Endothelial cell (in vitro differentiated cells): ENCODE results near the gene LSM2. TPM values are rescaled to one million over a fixed set of nuclear protein-coding genes. Genes with fewer than 3 reads are reported as not detected.
"Not testable (repeated sequence)": the region's sequence is repeated elsewhere in the genome, so short reads cannot be mapped to it uniquely, and the experiment has no call there.

Experiments used
- DNase-seq: peaks from one replicate; pipeline ENCODE4 v3.0.0; 2021; ENCODE audit warnings: low spot score
- H3K27ac Mint-ChIP-seq: one replicate; pipeline ENCODE4 v1.8.0; 2021; ENCODE audit warnings: mixed read lengths, inconsistent platforms; ENCODE audit not compliant: unreplicated experiment
- H3K27me3 Mint-ChIP-seq: one replicate; pipeline ENCODE4 v1.8.0; 2021; ENCODE audit warnings: mild to moderate bottlenecking, moderate library complexity, mixed read lengths, inconsistent platforms; ENCODE audit not compliant: unreplicated experiment
- H3K36me3 Mint-ChIP-seq: one replicate; pipeline ENCODE4 v1.8.0; 2021; ENCODE audit warnings: mild to moderate bottlenecking, low read depth, mixed read lengths, inconsistent platforms; ENCODE audit not compliant: unreplicated experiment
- H3K4me1 Mint-ChIP-seq: one replicate; pipeline ENCODE4 v1.8.0; 2021; ENCODE audit warnings: mild to moderate bottlenecking, mixed read lengths, inconsistent platforms; ENCODE audit not compliant: unreplicated experiment
- H3K4me3 Mint-ChIP-seq: one replicate; pipeline ENCODE4 v1.8.0; 2021; ENCODE audit warnings: mild to moderate bottlenecking, mixed read lengths, inconsistent platforms; ENCODE audit not compliant: unreplicated experiment
- H3K9me3 Mint-ChIP-seq: one replicate; pipeline ENCODE4 v1.8.0; 2021; ENCODE audit warnings: mixed read lengths, inconsistent platforms; ENCODE audit not compliant: unreplicated experiment
- total RNA-seq: library from RNA; stranded (reverse); fragmentation: NEBNext Ultra II Directional; extraction: Animal tissue kit (Norgen Biotek cat#: 25700); gene quantifications from one replicate; pipeline ENCODE4 v1.2.1, GENCODE V29; 2021; ENCODE audit not compliant: unreplicated experiment
- TF ChIP-seq, protein P1 (sequence below): fragments of 200-600 bp; sonication (generic); IDR thresholded peaks from one replicate; pipeline ENCODE4 v1.5.0; 2021; ENCODE audit warnings: antibody characterized with exemption; ENCODE audit not compliant: unreplicated experiment

Gene LSM2
- total RNA-seq, 1 donor from 2014 or later, result 57.1 TPM

DNA sequence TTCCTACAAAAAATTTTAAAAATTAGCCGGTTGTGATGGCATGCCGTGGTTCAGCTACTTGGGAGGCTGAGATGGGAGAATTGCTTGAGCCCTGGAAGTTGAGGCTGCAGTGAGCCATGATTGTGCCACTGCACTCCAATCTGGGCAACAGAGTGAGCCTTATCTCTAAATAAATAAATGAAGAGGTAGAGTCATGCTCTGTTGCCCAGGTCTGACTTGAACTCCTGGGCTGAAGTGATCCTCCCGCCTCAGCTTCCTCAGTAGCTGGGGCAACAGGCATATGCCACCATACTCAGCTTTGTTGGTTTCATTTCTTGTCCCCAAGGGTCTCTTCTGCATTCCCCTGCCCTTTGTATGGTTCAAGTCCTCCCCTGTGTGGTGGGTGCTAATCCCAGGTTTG, 37.7 kb upstream of the LSM2 start:
- no peaks in the 10 kb centered on the region for H3K9me3 Mint-ChIP-seq
- TF ChIP-seq, protein P1, sequence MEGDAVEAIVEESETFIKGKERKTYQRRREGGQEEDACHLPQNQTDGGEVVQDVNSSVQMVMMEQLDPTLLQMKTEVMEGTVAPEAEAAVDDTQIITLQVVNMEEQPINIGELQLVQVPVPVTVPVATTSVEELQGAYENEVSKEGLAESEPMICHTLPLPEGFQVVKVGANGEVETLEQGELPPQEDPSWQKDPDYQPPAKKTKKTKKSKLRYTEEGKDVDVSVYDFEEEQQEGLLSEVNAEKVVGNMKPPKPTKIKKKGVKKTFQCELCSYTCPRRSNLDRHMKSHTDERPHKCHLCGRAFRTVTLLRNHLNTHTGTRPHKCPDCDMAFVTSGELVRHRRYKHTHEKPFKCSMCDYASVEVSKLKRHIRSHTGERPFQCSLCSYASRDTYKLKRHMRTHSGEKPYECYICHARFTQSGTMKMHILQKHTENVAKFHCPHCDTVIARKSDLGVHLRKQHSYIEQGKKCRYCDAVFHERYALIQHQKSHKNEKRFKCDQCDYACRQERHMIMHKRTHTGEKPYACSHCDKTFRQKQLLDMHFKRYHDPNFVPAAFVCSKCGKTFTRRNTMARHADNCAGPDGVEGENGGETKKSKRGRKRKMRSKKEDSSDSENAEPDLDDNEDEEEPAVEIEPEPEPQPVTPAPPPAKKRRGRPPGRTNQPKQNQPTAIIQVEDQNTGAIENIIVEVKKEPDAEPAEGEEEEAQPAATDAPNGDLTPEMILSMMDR, result no peak
- H3K4me1 Mint-ChIP-seq, result no peaks in the 10 kb centered on the region
- no peaks in the 10 kb centered on the region for H3K27me3 Mint-ChIP-seq
- no peak overlapping the region for H3K27ac Mint-ChIP-seq
- DNase-seq, result no peak
- peaks cover under 1% of the 10 kb centered on the region for H3K36me3 Mint-ChIP-seq
- H3K4me3 Mint-ChIP-seq, result no peak overlapping the region

DNA sequence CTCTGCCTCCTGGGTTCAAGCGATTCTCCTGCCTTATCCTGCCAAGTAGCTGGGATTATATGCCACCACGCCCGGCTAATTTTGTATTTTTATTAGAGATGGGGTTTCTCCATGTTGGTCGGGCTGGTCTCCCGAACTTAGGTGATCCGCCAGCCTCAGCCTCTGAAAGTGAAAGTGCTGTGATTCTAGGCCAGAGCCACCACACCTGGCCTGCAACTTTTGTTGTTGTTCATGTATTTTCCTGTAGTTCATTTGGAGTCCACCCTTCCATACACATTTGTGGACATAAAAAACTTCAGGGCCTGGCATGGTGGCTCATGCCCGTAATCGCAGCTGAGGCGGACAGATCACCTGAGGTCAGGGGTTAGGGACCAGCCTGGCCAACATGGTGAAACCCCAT, 35.3 kb upstream of the LSM2 start:
- DNase-seq, result no peak
- Mint-ChIP-seq H3K4me3 (no peak overlapping the region), H3K36me3 (peaks cover 11% of the 10 kb centered on the region), H3K27me3 (no peaks in the 10 kb centered on the region), H3K4me1 (peaks cover 6% of the 10 kb centered on the region), H3K9me3 (no peaks in the 10 kb centered on the region), H3K27ac (no peak overlapping the region)
- TF ChIP-seq, protein P1, result no peak

DNA sequence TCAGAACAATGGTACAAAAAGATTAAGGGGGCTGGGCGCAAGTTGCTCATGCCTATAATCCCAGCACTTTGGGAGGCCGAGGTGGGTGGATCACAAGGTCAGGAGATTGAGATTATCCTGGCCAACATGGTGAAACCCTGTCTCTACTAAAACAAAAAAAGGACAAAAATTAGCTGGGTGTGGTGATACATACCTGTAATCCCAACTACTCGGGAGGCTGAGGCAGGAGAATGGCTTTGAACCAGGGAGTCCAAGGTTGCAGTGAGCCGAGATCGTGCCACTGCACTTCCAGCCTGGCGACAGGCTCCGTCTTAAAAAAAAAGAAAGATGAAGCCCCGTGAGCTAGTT, 33.0 kb upstream of the LSM2 start:
- not testable (repeated sequence) for H3K27ac Mint-ChIP-seq, H3K27me3 Mint-ChIP-seq, H3K9me3 Mint-ChIP-seq, H3K4me3 Mint-ChIP-seq, DNase-seq
- Mint-ChIP-seq H3K36me3 (peaks cover 14% of the 10 kb centered on the region), H3K4me1 (peaks cover 18% of the 10 kb centered on the region)

DNA sequence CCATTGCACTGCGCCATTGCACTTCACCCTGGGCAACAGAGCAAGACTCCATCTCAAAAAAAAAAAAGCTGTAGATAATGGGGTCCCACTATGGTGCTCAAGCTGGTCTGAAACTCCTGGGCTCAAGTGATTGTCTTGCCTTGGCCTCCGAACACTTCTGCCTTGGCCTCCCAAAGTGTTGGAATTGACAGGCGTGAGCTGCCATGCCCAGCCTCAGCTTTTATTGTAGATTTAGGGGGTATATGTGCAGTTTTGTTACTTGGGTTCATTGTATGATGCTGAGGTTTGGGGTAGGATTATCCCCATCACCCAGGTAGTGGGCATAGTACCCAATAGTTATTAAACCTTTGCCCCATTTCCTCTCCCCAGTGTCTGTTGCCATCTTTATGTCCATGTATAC, 32.2 kb upstream of the LSM2 start:
- DNase-seq, result no peak
- no peaks in the 10 kb centered on the region for H3K27me3 Mint-ChIP-seq
- H3K4me3 Mint-ChIP-seq, result peak overlapping the region; percentile 67
- H3K27ac Mint-ChIP-seq, result no peak overlapping the region
- peaks cover 14% of the 10 kb centered on the region for H3K36me3 Mint-ChIP-seq
- TF ChIP-seq, protein P1, result no peak
- H3K4me1 Mint-ChIP-seq, result peaks cover 20% of the 10 kb centered on the region
- H3K9me3 Mint-ChIP-seq, result no peaks in the 10 kb centered on the region

DNA sequence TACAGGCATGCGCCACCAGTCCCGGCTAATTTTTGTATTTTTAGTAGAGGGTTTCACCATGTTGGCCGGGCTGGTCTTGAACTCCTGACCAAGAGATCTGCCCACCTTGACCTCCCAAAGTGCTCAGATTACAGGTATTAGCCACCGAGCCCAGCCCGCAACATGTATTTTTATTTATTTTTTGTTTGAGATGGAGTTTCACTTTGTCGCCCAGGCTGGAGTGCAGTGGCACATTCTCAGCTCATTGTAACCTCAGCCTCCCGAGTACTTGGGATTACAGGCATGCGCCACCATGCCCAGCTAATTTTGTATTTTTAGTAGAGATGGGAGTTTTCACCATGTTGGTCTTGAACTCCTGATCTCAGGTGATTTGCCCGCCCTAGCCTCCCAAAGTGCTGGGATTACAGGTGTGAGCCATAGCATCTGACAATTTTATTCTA, 31.4 kb upstream of the LSM2 start:
- not testable (repeated sequence) for H3K27me3 Mint-ChIP-seq, H3K9me3 Mint-ChIP-seq, H3K27ac Mint-ChIP-seq, H3K4me3 Mint-ChIP-seq, DNase-seq
- peaks cover 20% of the 10 kb centered on the region for H3K4me1 Mint-ChIP-seq
- H3K36me3 Mint-ChIP-seq, result peaks cover 14% of the 10 kb centered on the region

DNA sequence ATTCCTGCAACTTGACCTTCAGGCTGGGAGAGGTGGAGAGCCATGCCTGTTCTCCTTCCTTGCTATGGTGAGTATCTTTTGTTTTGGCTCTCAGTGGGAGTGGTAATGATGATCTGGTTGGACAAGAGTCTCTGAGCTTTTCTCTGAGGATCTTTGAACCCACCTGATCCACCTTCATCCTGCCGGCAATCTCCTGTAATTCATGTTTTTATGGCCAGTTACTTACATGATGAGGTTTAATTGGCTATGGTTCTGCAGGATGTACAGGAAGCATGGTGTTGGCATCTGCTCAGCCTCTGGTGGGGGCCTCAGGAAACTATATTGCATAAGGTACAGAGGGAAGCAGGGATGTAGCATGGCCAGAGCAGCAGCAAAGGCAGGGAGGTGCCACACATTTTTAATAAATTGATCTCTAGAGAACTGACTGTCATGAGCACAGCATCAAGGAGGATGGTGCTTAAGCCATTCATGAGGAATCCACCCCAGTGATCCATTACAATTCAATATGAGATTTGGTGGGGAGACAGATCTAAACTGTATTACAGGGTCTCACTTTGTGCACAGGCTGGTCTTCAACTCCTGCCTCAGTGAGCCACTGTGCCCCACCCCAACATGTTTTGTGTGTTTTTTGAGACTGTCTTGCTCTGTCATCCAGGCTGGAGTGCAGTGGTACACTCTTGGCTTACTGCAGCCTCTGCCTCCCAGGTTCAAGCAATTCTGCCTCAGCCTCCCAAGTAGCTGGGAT, 30.8 kb upstream of the LSM2 start:
- Mint-ChIP-seq H3K4me3 (peak overlapping the region; percentile 86), H3K4me1 (peaks cover 20% of the 10 kb centered on the region), H3K27ac (peak overlapping the region; percentile 74), H3K9me3 (no peaks in the 10 kb centered on the region), H3K27me3 (no peaks in the 10 kb centered on the region), H3K36me3 (peaks cover 14% of the 10 kb centered on the region)
- TF ChIP-seq, protein P1, result no peak
- DNase-seq, result no peak
